H1 (cell line): ENCODE data around the gene JAKMIP2. TPM values are rescaled to one million over a fixed set of nuclear protein-coding genes. Genes with fewer than 3 reads are reported as not detected.
A peak's percentile ranks its signal among the peaks of the same experiment; 100 is the strongest.

Source experiments
- CTCF ChIA-PET: fragments of 300-600 bp; sonication (Branson Sonifier 250); formaldehyde crosslinking; loops from one replicate; lab custom pipeline; 2021; ENCODE audit not compliant: partially characterized antibody; lab: Charles Lee
- POLR2A ChIA-PET: fragments of 300-600 bp; sonication (Branson Sonifier 250); formaldehyde crosslinking; loops from one replicate; lab custom pipeline; 2021; ENCODE audit warnings: inconsistent platforms; ENCODE audit not compliant: partially characterized antibody; lab: Charles Lee
- DNase-seq, 2 experiments: peaks; one replicate each; pipeline versions ENCODE4 v3.0.0 to v3.0.0-alpha.2; 2010 to 2022; ENCODE audit warnings: low spot score in 2 of 2, low read depth in 1 of 2, mixed read lengths in 1 of 2
- FAIRE-seq: peaks from 2 replicates; lab custom pipeline; 2011; peaks lifted over from hg19 to GRCh38; lab: Jason Lieb, UNC
- H2AFZ ChIP-seq: 2 replicates; pipeline ENCODE4 v1.8.1; 2012; ENCODE audit warnings: low read length, inconsistent platforms
- H2AK5ac ChIP-seq: 2 replicates; pipeline ENCODE4 v1.6.1; 2013; ENCODE audit warnings: low read depth, low read length
- H2BK120ac ChIP-seq: replicated peaks from 2 replicates; pipeline ENCODE3; 2013; ENCODE audit warnings: low read depth, low read length, inconsistent platforms
- H2BK12ac ChIP-seq: 2 replicates; pipeline ENCODE4 v1.6.1; 2013; ENCODE audit warnings: low read depth, low read length
- H2BK15ac ChIP-seq: 2 replicates; pipeline ENCODE4 v1.6.1; 2013; ENCODE audit warnings: low read length
- H2BK20ac ChIP-seq: 2 replicates; pipeline ENCODE4 v1.6.1; 2013; ENCODE audit warnings: low read length
- H2BK5ac ChIP-seq: 2 replicates; pipeline ENCODE4 v1.6.1; 2013; ENCODE audit warnings: low read depth, low read length
- H3K14ac ChIP-seq: 2 replicates; pipeline ENCODE4 v1.6.1; 2013; ENCODE audit warnings: inconsistent platforms; ENCODE audit not compliant: insufficient read length
- H3K18ac ChIP-seq: 2 replicates; pipeline ENCODE4 v1.6.1; 2013; ENCODE audit warnings: low read length; ENCODE audit errors: extremely low read depth
- H3K23ac ChIP-seq: 2 replicates; pipeline ENCODE4 v1.6.1; 2013; ENCODE audit warnings: inconsistent platforms; ENCODE audit not compliant: insufficient read length
- H3K23me2 ChIP-seq: 2 replicates; pipeline ENCODE4 v1.6.1; 2013; ENCODE audit warnings: low read depth, low read length
- H3K27ac ChIP-seq: 2 replicates; pipeline ENCODE4 v1.6.1; 2011; ENCODE audit warnings: low read depth, low read length, inconsistent platforms
- H3K27me3 ChIP-seq, 4 experiments: replicated peaks in 1 of 4; 1 replicate in 1 of 4; 2 replicates in 3 of 4; pipeline versions ENCODE4 v1.6.1 to v1.8.1; 2011 to 2013; ENCODE audit warnings: low read length in 3 of 4, mild to moderate bottlenecking in 3 of 4, inconsistent platforms in 2 of 4, mixed read lengths in 2 of 4, moderate library complexity in 1 of 4; ENCODE audit not compliant: control insufficient read depth in 3 of 4, insufficient read depth in 3 of 4; ENCODE audit errors: extremely low read depth in 1 of 4
- H3K36me3 ChIP-seq, 4 experiments: 2 replicates each; pipeline versions ENCODE4 v1.6.1 to v1.8.1; 2011 to 2013; ENCODE audit warnings: mild to moderate bottlenecking in 4 of 4, low read length in 3 of 4, moderate library complexity in 2 of 4, control low read depth in 1 of 4, inconsistent platforms in 1 of 4; ENCODE audit not compliant: insufficient read depth in 4 of 4, control insufficient read depth in 2 of 4
- H3K4ac ChIP-seq: replicated peaks from 2 replicates; pipeline ENCODE3; 2013; ENCODE audit warnings: low read length, low read depth, mixed read lengths, inconsistent platforms; ENCODE audit not compliant: insufficient read length
- H3K4me1 ChIP-seq, 4 experiments: replicated peaks in 1 of 4; 1 replicate in 1 of 4; 2 replicates in 3 of 4; pipeline versions ENCODE4 v1.6.1 to v1.8.1; 2011 to 2013; ENCODE audit warnings: low read length in 3 of 4, inconsistent platforms in 2 of 4, mixed read lengths in 1 of 4; ENCODE audit not compliant: insufficient read depth in 4 of 4, control insufficient read depth in 3 of 4
- H3K4me2 ChIP-seq, 2 experiments: 2 replicates each; pipeline versions ENCODE4 v1.6.1 to v1.8.1; 2011 to 2013; ENCODE audit warnings: low read depth in 2 of 2, low read length in 2 of 2, control low read depth in 1 of 2, inconsistent platforms in 1 of 2, mild to moderate bottlenecking in 1 of 2; ENCODE audit not compliant: insufficient read depth in 1 of 2
- H3K4me3 ChIP-seq, 4 experiments: fragments of 200-600, 300-600 bp in 1 of 4; sonication (generic), shearing (Covaris generic), sonication (Bioruptor Twin) in 1 of 4; 2 replicates each; pipeline versions ENCODE4 v1.5.1 to v1.8.1; 2011 to 2016; ENCODE audit warnings: low read length in 4 of 4, low read depth in 3 of 4, control low read depth in 2 of 4, inconsistent platforms in 2 of 4, mild to moderate bottlenecking in 2 of 4, mixed read lengths in 1 of 4, moderate library complexity in 1 of 4; ENCODE audit not compliant: insufficient read depth in 2 of 4; ENCODE audit errors: extremely low read depth in 1 of 4
- H3K56ac ChIP-seq: replicated peaks from 2 replicates; pipeline ENCODE3; 2013; ENCODE audit warnings: low read depth, mild to moderate bottlenecking, mixed read lengths, low read length, inconsistent platforms; ENCODE audit not compliant: insufficient read length
- H3K79me1 ChIP-seq: 2 replicates; pipeline ENCODE4 v1.6.1; 2013; ENCODE audit warnings: low read depth, low read length, control low read depth
- H3K79me2 ChIP-seq, 2 experiments: 2 replicates each; pipeline versions ENCODE4 v1.6.1 to v1.8.1; 2012 to 2013; ENCODE audit warnings: low read length in 2 of 2, mild to moderate bottlenecking in 2 of 2, inconsistent platforms in 1 of 2; ENCODE audit not compliant: insufficient read depth in 2 of 2, control insufficient read depth in 1 of 2
- H3K9ac ChIP-seq, 4 experiments: replicated peaks in 1 of 4; 1 replicate in 1 of 4; 2 replicates in 3 of 4; pipeline versions ENCODE4 v1.6.1 to v1.8.1; 2011 to 2013; ENCODE audit warnings: low read depth in 3 of 4, low read length in 3 of 4, control low read depth in 2 of 4, mild to moderate bottlenecking in 2 of 4, moderate library complexity in 2 of 4, inconsistent platforms in 1 of 4; ENCODE audit errors: extremely low read depth in 1 of 4
- H3K9me3 ChIP-seq, 2 experiments: 2 replicates each; pipeline versions ENCODE4 v1.6.1 to v1.8.1; 2012 to 2013; ENCODE audit warnings: mild to moderate bottlenecking in 2 of 2, moderate library complexity in 2 of 2, control low read depth in 1 of 2, inconsistent platforms in 1 of 2, low read depth in 1 of 2, low read length in 1 of 2, mixed read lengths in 1 of 2; ENCODE audit not compliant: insufficient read depth in 2 of 2
- H4K20me1 ChIP-seq, 2 experiments: replicated peaks in 1 of 2; 2 replicates each; pipeline versions ENCODE3 to v1.8.1; 2011 to 2013; ENCODE audit warnings: inconsistent platforms in 2 of 2, low read length in 2 of 2, mild to moderate bottlenecking in 1 of 2; ENCODE audit not compliant: insufficient read depth in 2 of 2, control insufficient read depth in 1 of 2
- H4K5ac ChIP-seq: 2 replicates; pipeline ENCODE4 v1.6.1; 2013; ENCODE audit warnings: low read length, low read depth, mixed read lengths, inconsistent platforms; ENCODE audit not compliant: insufficient read length
- H4K8ac ChIP-seq: 2 replicates; pipeline ENCODE4 v1.8.0; 2013; ENCODE audit warnings: mild to moderate bottlenecking, moderate library complexity, low read length, inconsistent platforms; ENCODE audit not compliant: insufficient read depth; ENCODE audit errors: extremely low read depth
- H4K91ac ChIP-seq: replicated peaks from 2 replicates; pipeline ENCODE3; 2013; ENCODE audit warnings: low read length, mixed read lengths, inconsistent platforms; ENCODE audit not compliant: insufficient read length
- JUN ChIP-seq: IDR thresholded peaks from 2 replicates; pipeline ENCODE4 v1.6.1; 2011; ENCODE audit warnings: low read depth, mild to moderate bottlenecking, improper control_type of control experiment, low read length
- MAFK ChIP-seq: IDR thresholded peaks from 2 replicates; pipeline ENCODE4 v1.6.1; 2012; ENCODE audit warnings: low read depth, mild to moderate bottlenecking, improper control_type of control experiment, low read length
- WGBS, 2 experiments: shearing (Covaris generic) in 1 of 2; methylation state at CpG; one replicate each; pipeline versions ENCODE4 v1.1.6 to v1.1.7; 2013 to 2015; ENCODE audit warnings: low lambda C conversion rate in 2 of 2, mixed read lengths in 2 of 2, inconsistent platforms in 1 of 2, low coverage in 1 of 2, missing lambda C conversion rate in 1 of 2; ENCODE audit not compliant: insufficient replicate concordance in 2 of 2, insufficient coverage in 1 of 2, insufficient read length in 1 of 2; ENCODE audit errors: extremely low coverage in 1 of 2, missing lambda C conversion rate in 1 of 2; 5-methylcytosine and 5-hydroxymethylcytosine counted together
- polyA plus RNA-seq, 7 experiments: library from polyadenylated mRNA; depleted of rRNA in 3 of 7; stranded (reverse) in 5 of 7; unstranded in 2 of 7; fragments of >200 nt in 5 of 7; fragments of 200-250 nt in 2 of 7; gene quantifications; 1 replicate in 5 of 7; 2 replicates in 1 of 7; 4 replicates in 1 of 7; pipeline versions ENCODE4 v1.2.1 to v1.2.3, GENCODE V29; 2011 to 2013; ENCODE audit warnings: missing spikeins in 2 of 7, mixed read lengths in 2 of 7
- total RNA-seq: library from RNA; stranded (reverse); fragmentation: NEBNext Ultra II Directional; extraction: Animal tissue kit (Norgen Biotek cat#: 25700); gene quantifications from 2 replicates; pipeline ENCODE4 v1.2.1, GENCODE V29; 2021

JAKMIP2 gene
- total and polyA plus RNA-seq, 2 of the 8 experiments (the other 6 are each of a cell fraction or from before 2014, with no cell fraction given), result 2.4 to 13.6 TPM

DNA sequence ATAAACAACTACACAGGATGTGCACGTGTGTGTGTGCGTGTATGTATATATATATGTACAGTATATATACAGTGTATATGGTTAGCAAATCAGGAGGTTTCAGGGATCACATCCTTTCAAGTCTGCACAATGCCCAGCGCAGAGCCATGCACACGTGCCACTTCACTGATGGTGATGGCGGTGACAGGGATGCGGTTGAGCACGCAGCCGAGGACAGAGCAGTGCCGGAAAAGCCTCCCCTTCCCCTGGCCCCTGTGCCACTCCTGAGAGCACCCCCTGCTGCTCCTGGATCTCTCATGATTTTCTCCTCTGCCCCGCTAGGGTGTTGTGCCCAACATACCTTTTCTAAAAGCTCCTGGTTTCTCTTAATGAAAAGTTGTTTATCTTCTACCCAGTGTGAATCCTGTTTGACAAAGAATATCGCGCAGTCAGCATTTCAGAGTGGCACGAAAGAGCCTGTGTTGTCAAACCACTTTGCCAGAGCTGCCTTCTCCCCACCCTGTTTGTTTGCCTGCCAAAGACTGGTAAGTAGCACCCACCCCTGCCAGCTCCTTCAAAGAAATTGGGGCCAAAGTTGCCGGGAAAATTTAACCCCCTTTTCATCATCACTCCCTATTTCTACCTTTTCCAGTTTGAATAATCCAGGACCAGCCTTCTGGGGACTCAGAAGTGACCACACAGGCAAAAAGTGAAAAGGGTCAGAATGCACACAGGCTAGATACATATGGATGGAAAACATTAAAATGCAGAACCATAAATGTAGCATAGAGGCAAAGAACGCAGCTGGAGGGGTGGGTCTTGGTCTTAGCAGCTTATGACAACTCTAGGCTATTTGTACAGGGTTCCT, 146.4 kb downstream of the JAKMIP2 start:
- Histone ChIP-seq H2BK5ac (no peak overlapping the region), H3K79me1 (no peaks in the 10 kb centered on the region; the same call in 1 of the 2 replicates), H4K8ac (no peak overlapping the region), H2BK120ac (no peak overlapping the region), H3K14ac (no peak overlapping the region), H3K9ac (no peak overlapping the region), H4K20me1 (peaks cover 0 to 1% of the 10 kb centered on the region in 2 experiments), H3K79me2 (no peaks in the 10 kb centered on the region), H2BK15ac (no peak overlapping the region), H3K36me3 (peaks cover 6 to 70% (median 30%) of the 10 kb centered on the region in 4 experiments; a peak in 6 of 8 replicates), H4K5ac (no peak overlapping the region), H3K9me3 (no peaks in the 10 kb centered on the region), H2BK12ac (no peak overlapping the region), H3K27me3 (peaks cover 0 to 1% (median 0%) of the 10 kb centered on the region in 4 experiments; a peak in 1 of 7 replicates), H3K23ac (no peak overlapping the region), H3K23me2 (no peaks in the 10 kb centered on the region), H2BK20ac (no peak overlapping the region), H3K56ac (no peak overlapping the region), H4K91ac (no peak overlapping the region), H3K4me3 (no peak overlapping the region), H3K4ac (no peak overlapping the region), H3K4me1 (no peaks in the 10 kb centered on the region; a peak in 1 of 7 replicates), H2AFZ (no peak overlapping the region), H3K18ac (no peak overlapping the region), H3K27ac (no peak overlapping the region; the same call in 1 of the 2 replicates), H3K4me2 (no peak overlapping the region), H2AK5ac (no peak overlapping the region)
- TF ChIP-seq JUN, result no peak
- TF ChIP-seq MAFK, result 0 out of 2 replicates have a peak, but pooled peaks have one; percentile 13
- 95% methylated on average over 15 of the region's 15 CpGs; no CpG with 5 or more reads in 1 of the 2 experiments for WGBS, 2 experiments
- ChIA-PET CTCF (interaction anchor here (0.6 to 2.0 kb wide), 10 partner anchors 8 to 299 kb away, joined by 3 to 10 read pairs (median 4); partner anchors contain the start of gene JAKMIP2), POLR2A (interaction anchor here (0.6 kb wide), 1 partner anchor 219 kb away, joined by 3 read pairs; no protein-coding TSS in a partner anchor)
- DNase-seq (no peak), FAIRE-seq (no peak)
